GM12878 (cell line): ENCODE results near the gene IL18RAP. TPM values are rescaled to one million over a fixed set of nuclear protein-coding genes. Genes with fewer than 3 reads are reported as not detected.

Experiments used
- ATAC-seq: fragments of 200-7000 bp; cut with Tn5 transposase; 3 replicates; pipeline ENCODE4 v1.9.1; 2020; ENCODE audit warnings: mild to moderate bottlenecking, moderate library complexity
- BruUV-seq: library from RNA; stranded (reverse); fragments of 400-500 nt; replicated peaks from 2 replicates; lab custom pipeline; 2021; lab: Mats Ljungman, UMichigan
- CTCF ChIA-PET: fragments of 300-600 bp; sonication (Branson Sonifier 250); formaldehyde crosslinking; extraction: SDS; loops from one replicate; lab custom pipeline; 2021; ENCODE audit warnings: inconsistent platforms; lab: Yijun Ruan, JAX
- POLR2A ChIA-PET: fragments of 350-600 bp; formaldehyde crosslinking; extraction: SDS; loops from one replicate; lab custom pipeline; 2021; ENCODE audit warnings: inconsistent platforms; lab: Charles Lee
- RAD21 ChIA-PET: fragments of 300-600 bp; sonication (Branson Sonifier 250); formaldehyde crosslinking; loops from one replicate; lab custom pipeline; 2023; ENCODE audit warnings: antibody characterized with exemption; ENCODE audit not compliant: unreplicated experiment; lab: Charles Lee
- SMC1A ChIA-PET: fragments of 300-600 bp; sonication (Branson Sonifier 250); formaldehyde crosslinking; loops from one replicate; lab custom pipeline; 2023; ENCODE audit not compliant: unreplicated experiment, uncharacterized antibody; lab: Charles Lee
- DNase-seq: peaks from one replicate; pipeline ENCODE4 v3.0.0-alpha.2; 2011; ENCODE audit warnings: low read depth, low spot score
- FAIRE-seq: peaks from 3 replicates; lab custom pipeline; 2011; peaks lifted over from hg19 to GRCh38; lab: Jason Lieb, UNC
- H2AFZ ChIP-seq: 2 replicates; pipeline ENCODE4 v1.6.0; 2011; ENCODE audit warnings: low read depth, low read length, control low read depth; ENCODE audit not compliant: control insufficient read depth
- H3K27ac ChIP-seq: 2 replicates; pipeline ENCODE4 v1.5.1; 2011; ENCODE audit warnings: control low read depth; ENCODE audit not compliant: control insufficient read depth, insufficient read depth
- H3K27me3 ChIP-seq, 2 experiments: replicated peaks in 1 of 2; 2 replicates each; pipeline versions ENCODE4 v1.6.0 to v1.6.1; 2011; ENCODE audit warnings: low read length in 1 of 2; ENCODE audit not compliant: control insufficient read depth in 2 of 2, insufficient read depth in 2 of 2
- H3K36me3 ChIP-seq, 2 experiments: 2 replicates each; pipeline ENCODE4 v1.5.1; 2011; ENCODE audit warnings: low read length in 1 of 2; ENCODE audit not compliant: control insufficient read depth in 2 of 2, insufficient read depth in 2 of 2
- H3K4me1 ChIP-seq: 2 replicates; pipeline ENCODE4 v1.6.1; 2011; ENCODE audit warnings: mild to moderate bottlenecking, low read length, moderate library complexity, mixed read lengths; ENCODE audit not compliant: control insufficient read depth, insufficient read depth
- H3K4me2 ChIP-seq: 2 replicates; pipeline ENCODE4 v1.6.0; 2011; ENCODE audit warnings: control low read depth; ENCODE audit not compliant: control insufficient read depth, insufficient read depth
- H3K4me3 ChIP-seq: fragments of 200-600 bp; sonication (generic); 2 replicates; pipeline ENCODE4 v1.5.1; 2016
- H3K79me2 ChIP-seq: 2 replicates; pipeline ENCODE4 v1.6.0; 2011; ENCODE audit warnings: low read length; ENCODE audit not compliant: control insufficient read depth, insufficient read depth
- H3K9ac ChIP-seq: 2 replicates; pipeline ENCODE4 v1.8.0; 2011; ENCODE audit warnings: low read length, control low read depth, mixed read lengths; ENCODE audit not compliant: control insufficient read depth, insufficient read depth
- H3K9me3 ChIP-seq: replicated peaks from 3 replicates; pipeline ENCODE4 v1.5.1; 2011; ENCODE audit warnings: mild to moderate bottlenecking, low read length; ENCODE audit not compliant: control insufficient read depth, insufficient read depth
- H4K20me1 ChIP-seq: 2 replicates; pipeline ENCODE4 v1.6.0; 2011; ENCODE audit not compliant: control insufficient read depth, insufficient read depth
- PAX8 ChIP-seq: fragments of 450-650 bp; IDR thresholded peaks from 2 replicates; pipeline ENCODE4 v1.6.1; 2017; ENCODE audit warnings: mild to moderate bottlenecking, moderate library complexity
- POLR2A ChIP-seq: IDR thresholded peaks from 2 replicates; pipeline ENCODE4 v1.6.1; 2011; ENCODE audit warnings: low read depth, mild to moderate bottlenecking, low read length
- POLR2AphosphoS5 ChIP-seq: IDR thresholded peaks from 2 replicates; pipeline ENCODE4 v1.6.1; 2011; ENCODE audit warnings: mild to moderate bottlenecking, low read length, inconsistent platforms
- RCOR1 ChIP-seq: conservative IDR thresholded peaks from 2 replicates; pipeline ENCODE4 v1.6.1; 2012; ENCODE audit warnings: low read depth, low read length, improper control_type of control experiment
- SMC3 ChIP-seq: IDR thresholded peaks from 2 replicates; pipeline ENCODE4 v1.6.1; 2011; ENCODE audit warnings: low read length, improper control_type of control experiment, borderline replicate concordance
- TCF3 ChIP-seq: IDR thresholded peaks from 2 replicates; pipeline ENCODE4 v1.6.1; 2012; ENCODE audit warnings: low read depth, mild to moderate bottlenecking, low read length, borderline replicate concordance; ENCODE audit not compliant: insufficient read depth
- TCF7 ChIP-seq: IDR thresholded peaks from 2 replicates; pipeline ENCODE4 v1.6.1; 2014; ENCODE audit warnings: antibody characterized with exemption, borderline replicate concordance
- WGBS: methylation state at CpG from one replicate; pipeline ENCODE4 v1.1.6; 2016; ENCODE audit warnings: low lambda C conversion rate; ENCODE audit not compliant: insufficient replicate concordance, insufficient coverage; ENCODE audit errors: missing lambda C conversion rate; 5-methylcytosine and 5-hydroxymethylcytosine counted together
- in situ Hi-C: fragments of 300-500 bp; cut with MboI; formaldehyde crosslinking; loops from 9 replicates; pipeline ENCODE4 v1.14.3; 2018; ENCODE audit warnings: mixed read lengths
- intact Hi-C: fragments of 100-400 bp; cut with micrococcal nuclease; formaldehyde crosslinking; loops from one replicate; pipeline ENCODE4 v1.14.2; 2022; ENCODE audit not compliant: unreplicated experiment
- polyA plus RNA-seq, 11 experiments: library from polyadenylated mRNA; depleted of rRNA in 4 of 11; unstranded in 6 of 11; stranded (reverse) in 5 of 11; fragments of >200 nt; fragmentation: Nextera tagmentation in 4 of 11; fragmentation: Illumina TruSeq in 1 of 11; extraction: Ambion mirVana in 4 of 11; extraction: Trizol in 1 of 11; gene quantifications; 1 replicate in 1 of 11; 2 replicates in 10 of 11; pipeline versions ENCODE4 v1.2.1 to v1.2.3, GENCODE V29; 2011 to 2016; ENCODE audit warnings: inconsistent platforms in 2 of 11, missing spikeins in 2 of 11, low read depth in 1 of 11
- total RNA-seq, 4 experiments: library from RNA; depleted of rRNA in 3 of 4; stranded (reverse); fragments of >200 nt in 3 of 4; fragmentation: Illumina TruSeq in 1 of 4; extraction: Trizol in 1 of 4; gene quantifications; 2 replicates each; pipeline versions ENCODE4 v1.2.1 to v1.2.3, GENCODE V29; 2013 to 2021
- TF ChIP-seq, protein P1 (sequence below): fragments of 450-650 bp; formaldehyde crosslinking; IDR thresholded peaks from 2 replicates; pipeline ENCODE4 v1.5.0; 2022; ENCODE audit warnings: mild to moderate bottlenecking, missing genetic modification characterization
- TF ChIP-seq, protein P2 (sequence below): fragments of 450-650 bp; IDR thresholded peaks from 2 replicates; pipeline ENCODE4 v1.6.1; 2018; ENCODE audit warnings: mild to moderate bottlenecking, low read depth, moderate library complexity; ENCODE audit not compliant: partially characterized antibody
- TF ChIP-seq, protein P3 (sequence below), 3 experiments: IDR thresholded peaks in 2 of 3; conservative IDR thresholded peaks in 1 of 3; 2 replicates each; pipeline ENCODE4 v1.5.1; 2011; ENCODE audit warnings: low read depth in 3 of 3, low read length in 3 of 3, mild to moderate bottlenecking in 3 of 3, control low read depth in 2 of 3, moderate library complexity in 2 of 3, inconsistent platforms in 1 of 3, mixed read lengths in 1 of 3; ENCODE audit not compliant: control insufficient read depth in 2 of 3, insufficient read depth in 1 of 3; ENCODE audit errors: extremely low read depth in 1 of 3

The IL18RAP gene
- total and polyA plus RNA-seq, 10 of the 15 experiments (the other 5 are each of a cell fraction or from before 2014, with no cell fraction given) = 0.37 to 1.6 (median 0.75) TPM; not detected in 1

DNA sequence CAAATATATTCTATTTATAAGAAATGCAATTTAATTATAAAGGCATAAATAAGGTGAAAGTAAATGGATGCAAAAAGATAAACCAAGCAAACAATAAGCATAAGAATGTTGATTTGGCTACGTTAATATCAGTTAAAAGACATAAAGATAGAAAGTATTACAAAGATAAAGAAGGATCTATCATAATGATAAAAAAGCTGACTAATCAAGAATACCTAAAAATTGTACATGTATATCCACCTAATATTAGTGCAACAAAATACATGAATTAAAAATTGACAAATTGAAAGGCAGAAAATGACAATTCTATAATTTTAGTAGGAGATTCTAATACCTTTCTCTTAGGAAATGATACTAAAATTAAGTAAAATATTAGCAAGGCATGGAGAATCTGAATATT lies 71.6 kb downstream of the IL18RAP start:
- no peak for FAIRE-seq
- Histone ChIP-seq H3K9me3 (peaks cover 1% of the 10 kb centered on the region; the same call in 1 of the 3 replicates), H3K36me3 (no peaks in the 10 kb centered on the region), H3K9ac (no peak overlapping the region), H3K4me3 (no peak overlapping the region)
- ChIA-PET CTCF (no interaction called here), POLR2A (no interaction called here), SMC1A (no interaction called here)
- intact Hi-C loops = no loop called here
- TF ChIP-seq POLR2AphosphoS5 = no peak
- no peak for TF ChIP-seq PAX8
- no peak for TF ChIP-seq POLR2A
- TF ChIP-seq, protein P1, sequence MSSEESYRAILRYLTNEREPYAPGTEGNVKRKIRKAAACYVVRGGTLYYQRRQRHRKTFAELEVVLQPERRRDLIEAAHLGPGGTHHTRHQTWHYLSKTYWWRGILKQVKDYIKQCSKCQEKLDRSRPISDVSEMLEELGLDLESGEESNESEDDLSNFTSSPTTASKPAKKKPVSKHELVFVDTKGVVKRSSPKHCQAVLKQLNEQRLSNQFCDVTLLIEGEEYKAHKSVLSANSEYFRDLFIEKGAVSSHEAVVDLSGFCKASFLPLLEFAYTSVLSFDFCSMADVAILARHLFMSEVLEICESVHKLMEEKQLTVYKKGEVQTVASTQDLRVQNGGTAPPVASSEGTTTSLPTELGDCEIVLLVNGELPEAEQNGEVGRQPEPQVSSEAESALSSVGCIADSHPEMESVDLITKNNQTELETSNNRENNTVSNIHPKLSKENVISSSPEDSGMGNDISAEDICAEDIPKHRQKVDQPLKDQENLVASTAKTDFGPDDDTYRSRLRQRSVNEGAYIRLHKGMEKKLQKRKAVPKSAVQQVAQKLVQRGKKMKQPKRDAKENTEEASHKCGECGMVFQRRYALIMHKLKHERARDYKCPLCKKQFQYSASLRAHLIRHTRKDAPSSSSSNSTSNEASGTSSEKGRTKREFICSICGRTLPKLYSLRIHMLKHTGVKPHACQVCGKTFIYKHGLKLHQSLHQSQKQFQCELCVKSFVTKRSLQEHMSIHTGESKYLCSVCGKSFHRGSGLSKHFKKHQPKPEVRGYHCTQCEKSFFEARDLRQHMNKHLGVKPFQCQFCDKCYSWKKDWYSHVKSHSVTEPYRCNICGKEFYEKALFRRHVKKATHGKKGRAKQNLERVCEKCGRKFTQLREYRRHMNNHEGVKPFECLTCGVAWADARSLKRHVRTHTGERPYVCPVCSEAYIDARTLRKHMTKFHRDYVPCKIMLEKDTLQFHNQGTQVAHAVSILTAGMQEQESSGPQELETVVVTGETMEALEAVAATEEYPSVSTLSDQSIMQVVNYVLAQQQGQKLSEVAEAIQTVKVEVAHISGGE = no peak
- TF ChIP-seq RCOR1 = no peak
- TF ChIP-seq, protein P2, sequence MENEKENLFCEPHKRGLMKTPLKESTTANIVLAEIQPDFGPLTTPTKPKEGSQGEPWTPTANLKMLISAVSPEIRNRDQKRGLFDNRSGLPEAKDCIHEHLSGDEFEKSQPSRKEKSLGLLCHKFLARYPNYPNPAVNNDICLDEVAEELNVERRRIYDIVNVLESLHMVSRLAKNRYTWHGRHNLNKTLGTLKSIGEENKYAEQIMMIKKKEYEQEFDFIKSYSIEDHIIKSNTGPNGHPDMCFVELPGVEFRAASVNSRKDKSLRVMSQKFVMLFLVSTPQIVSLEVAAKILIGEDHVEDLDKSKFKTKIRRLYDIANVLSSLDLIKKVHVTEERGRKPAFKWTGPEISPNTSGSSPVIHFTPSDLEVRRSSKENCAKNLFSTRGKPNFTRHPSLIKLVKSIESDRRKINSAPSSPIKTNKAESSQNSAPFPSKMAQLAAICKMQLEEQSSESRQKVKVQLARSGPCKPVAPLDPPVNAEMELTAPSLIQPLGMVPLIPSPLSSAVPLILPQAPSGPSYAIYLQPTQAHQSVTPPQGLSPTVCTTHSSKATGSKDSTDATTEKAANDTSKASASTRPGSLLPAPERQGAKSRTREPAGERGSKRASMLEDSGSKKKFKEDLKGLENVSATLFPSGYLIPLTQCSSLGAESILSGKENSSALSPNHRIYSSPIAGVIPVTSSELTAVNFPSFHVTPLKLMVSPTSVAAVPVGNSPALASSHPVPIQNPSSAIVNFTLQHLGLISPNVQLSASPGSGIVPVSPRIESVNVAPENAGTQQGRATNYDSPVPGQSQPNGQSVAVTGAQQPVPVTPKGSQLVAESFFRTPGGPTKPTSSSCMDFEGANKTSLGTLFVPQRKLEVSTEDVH = no peak
- no peak for TF ChIP-seq TCF7
- TF ChIP-seq SMC3 = no peak
- TF ChIP-seq, protein P3, sequence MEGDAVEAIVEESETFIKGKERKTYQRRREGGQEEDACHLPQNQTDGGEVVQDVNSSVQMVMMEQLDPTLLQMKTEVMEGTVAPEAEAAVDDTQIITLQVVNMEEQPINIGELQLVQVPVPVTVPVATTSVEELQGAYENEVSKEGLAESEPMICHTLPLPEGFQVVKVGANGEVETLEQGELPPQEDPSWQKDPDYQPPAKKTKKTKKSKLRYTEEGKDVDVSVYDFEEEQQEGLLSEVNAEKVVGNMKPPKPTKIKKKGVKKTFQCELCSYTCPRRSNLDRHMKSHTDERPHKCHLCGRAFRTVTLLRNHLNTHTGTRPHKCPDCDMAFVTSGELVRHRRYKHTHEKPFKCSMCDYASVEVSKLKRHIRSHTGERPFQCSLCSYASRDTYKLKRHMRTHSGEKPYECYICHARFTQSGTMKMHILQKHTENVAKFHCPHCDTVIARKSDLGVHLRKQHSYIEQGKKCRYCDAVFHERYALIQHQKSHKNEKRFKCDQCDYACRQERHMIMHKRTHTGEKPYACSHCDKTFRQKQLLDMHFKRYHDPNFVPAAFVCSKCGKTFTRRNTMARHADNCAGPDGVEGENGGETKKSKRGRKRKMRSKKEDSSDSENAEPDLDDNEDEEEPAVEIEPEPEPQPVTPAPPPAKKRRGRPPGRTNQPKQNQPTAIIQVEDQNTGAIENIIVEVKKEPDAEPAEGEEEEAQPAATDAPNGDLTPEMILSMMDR (IDR thresholded peaks at IDR 0.05 in 2 of 3, conservative IDR thresholded peaks at IDR 0.05 in 1 of 3; ENCODE audit: control insufficient read depth in 2 of 3, extremely low read depth in 1 of 3, insufficient read depth in 1 of 3, low read depth in 3 of 3, low read length in 3 of 3) = no peak
- TF ChIP-seq TCF3 = no peak
- TF ChIP-seq, all 136 proteins: peak for 0
- RAD21 ChIA-PET = no interaction called here
- Histone ChIP-seq H3K79me2 (no peaks in the 10 kb centered on the region), H3K27me3 (no peaks in the 10 kb centered on the region), H2AFZ (no peak overlapping the region), H3K4me2 (no peak overlapping the region), H3K27ac (no peak overlapping the region), H3K4me1 (no peaks in the 10 kb centered on the region), H4K20me1 (no peaks in the 10 kb centered on the region)
- DNase-seq (no peak), ATAC-seq (no peak)
- in situ Hi-C loops = no loop called here
- no TSS peak for BruUV-seq
- WGBS = 46% methylated on average over 1 of the region's 1 CpG
